ENCODE measurements around the gene PLPPR4. TPM values are rescaled to one million over a fixed set of nuclear protein-coding genes. Genes with fewer than 3 reads are reported as not detected.

Gene PLPPR4
- total and polyA plus RNA-seq, 2 donors (not counting 1 experiment from before 2014, with no cell fraction given): not detected

DNA sequence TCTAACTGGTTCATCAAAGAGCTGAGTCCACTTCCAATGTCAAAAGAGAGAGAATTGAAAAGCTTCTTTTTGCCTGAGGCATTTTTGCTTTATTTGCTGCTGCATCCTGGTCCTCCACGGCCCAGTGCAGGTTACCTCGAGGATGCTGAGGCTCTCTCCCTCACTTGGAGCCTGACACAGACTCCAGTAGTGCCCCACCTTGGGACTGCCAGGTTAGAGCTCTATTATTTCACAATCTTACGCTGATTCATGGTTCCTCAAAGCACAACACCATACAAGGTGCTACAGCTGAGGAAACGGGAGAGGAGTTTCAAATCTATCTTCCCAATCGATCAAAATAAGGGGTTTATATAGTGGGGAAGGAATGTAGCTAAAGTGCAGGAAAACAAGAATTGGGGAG lies 13.6 kb upstream of the PLPPR4 start:
- Mint-ChIP-seq H3K4me3 (no peak overlapping the region), H3K9me3 (ENCODE audit: insufficient read depth) (peaks cover 3% of the 10 kb centered on the region), H3K27me3 (no peaks in the 10 kb centered on the region), H3K4me1 (no peaks in the 10 kb centered on the region), H3K27ac (no peak overlapping the region)
- Histone ChIP-seq H3K9ac (ENCODE audit: low read length) (no peak overlapping the region), H3K4me3 (ENCODE audit: control extremely low read depth in 1 of 5, extremely low read depth in 1 of 5, insufficient read depth in 1 of 5, low read depth in 2 of 5, low read length in 4 of 5) (no peak overlapping the region), H3K4me1 (ENCODE audit: control insufficient read depth in 2 of 2, insufficient read depth in 2 of 2, low read length in 2 of 2) (no peaks in the 10 kb centered on the region), H3K4me2 (replicated peaks; ENCODE audit: low read depth, low read length, poor library complexity, severe bottlenecking) (no peak overlapping the region), H3K79me2 (ENCODE audit: control insufficient read depth, insufficient read depth, low read length) (no peaks in the 10 kb centered on the region), H3K9me3 (ENCODE audit: control extremely low read depth in 1 of 3, control insufficient read depth in 2 of 3, insufficient read depth in 1 of 3, low read length in 2 of 3) (peaks cover 0 to 5% (median 0%) of the 10 kb centered on the region in 3 donors), H3K27me3 (replicated peaks in 1 of 4; ENCODE audit: control extremely low read depth in 1 of 4, control insufficient read depth in 3 of 4, insufficient read depth in 4 of 4, low read length in 3 of 4) (no peaks in the 10 kb centered on the region), H2AFZ (ENCODE audit: insufficient read depth, low read depth, low read length, poor library complexity, severe bottlenecking) (no peak overlapping the region), H3K27ac (ENCODE audit: low read length in 2 of 2) (no peak overlapping the region), H4K20me1 (ENCODE audit: control insufficient read depth, insufficient read depth, low read length, poor library complexity, severe bottlenecking) (no peaks in the 10 kb centered on the region), H3K36me3 (replicated peaks in 1 of 2; ENCODE audit: control extremely low read depth in 1 of 2, control insufficient read depth in 1 of 2, extremely low read depth in 1 of 2, insufficient read depth in 2 of 2, low read length in 1 of 2) (no peaks in the 10 kb centered on the region)
- no peak for TF ChIP-seq EZH2 (IDR thresholded peaks at IDR 0.05; ENCODE audit: borderline replicate concordance, insufficient read depth, low read depth, low read length, poor library complexity, severe bottlenecking)
- TF ChIP-seq, protein P1, sequence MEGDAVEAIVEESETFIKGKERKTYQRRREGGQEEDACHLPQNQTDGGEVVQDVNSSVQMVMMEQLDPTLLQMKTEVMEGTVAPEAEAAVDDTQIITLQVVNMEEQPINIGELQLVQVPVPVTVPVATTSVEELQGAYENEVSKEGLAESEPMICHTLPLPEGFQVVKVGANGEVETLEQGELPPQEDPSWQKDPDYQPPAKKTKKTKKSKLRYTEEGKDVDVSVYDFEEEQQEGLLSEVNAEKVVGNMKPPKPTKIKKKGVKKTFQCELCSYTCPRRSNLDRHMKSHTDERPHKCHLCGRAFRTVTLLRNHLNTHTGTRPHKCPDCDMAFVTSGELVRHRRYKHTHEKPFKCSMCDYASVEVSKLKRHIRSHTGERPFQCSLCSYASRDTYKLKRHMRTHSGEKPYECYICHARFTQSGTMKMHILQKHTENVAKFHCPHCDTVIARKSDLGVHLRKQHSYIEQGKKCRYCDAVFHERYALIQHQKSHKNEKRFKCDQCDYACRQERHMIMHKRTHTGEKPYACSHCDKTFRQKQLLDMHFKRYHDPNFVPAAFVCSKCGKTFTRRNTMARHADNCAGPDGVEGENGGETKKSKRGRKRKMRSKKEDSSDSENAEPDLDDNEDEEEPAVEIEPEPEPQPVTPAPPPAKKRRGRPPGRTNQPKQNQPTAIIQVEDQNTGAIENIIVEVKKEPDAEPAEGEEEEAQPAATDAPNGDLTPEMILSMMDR (IDR thresholded peaks at IDR 0.05): no peak
- POLR2A ChIA-PET: no interaction called here
- WGBS (ENCODE audit: insufficient coverage): 75% methylated on average over 3 of the region's 5 CpGs
- CTCF ChIA-PET: no interaction called here
- intact Hi-C loops (cut with micrococcal nuclease): no loop called here
- no peak for DNase-seq
- no peak for ATAC-seq (ENCODE audit: low read depth)

DNA sequence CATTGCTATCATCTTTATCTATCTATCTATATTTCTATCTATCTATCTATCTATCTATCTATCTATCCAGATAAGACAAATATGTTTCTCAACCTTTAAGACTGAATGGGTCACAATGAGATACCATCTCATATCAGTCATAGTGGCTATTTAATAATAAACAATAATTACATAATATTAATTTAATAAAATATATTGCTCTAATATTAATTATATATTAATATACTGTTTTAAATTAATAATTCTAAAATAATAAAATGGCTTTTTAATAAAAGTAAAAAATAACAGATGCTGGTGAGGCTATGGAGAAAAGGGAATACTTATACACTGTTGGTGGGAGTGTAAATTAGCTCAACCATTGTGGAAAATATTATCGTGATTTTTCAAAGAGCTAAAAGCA lies 13.0 kb upstream of the PLPPR4 start:
- no peak overlapping the region for H2AFZ ChIP-seq (ENCODE audit: insufficient read depth, low read depth, low read length, poor library complexity, severe bottlenecking)
- no peak overlapping the region for H3K27ac ChIP-seq (ENCODE audit: low read length in 2 of 2)
- ATAC-seq (ENCODE audit: low read depth) (no peak), DNase-seq (no peak)
- H3K4me2 ChIP-seq (replicated peaks; ENCODE audit: low read depth, low read length, poor library complexity, severe bottlenecking): no peak overlapping the region
- no CpG with 5 or more reads among the region's 1 CpG for WGBS (ENCODE audit: insufficient coverage)
- no peaks in the 10 kb centered on the region for H3K36me3 ChIP-seq (replicated peaks in 1 of 2; ENCODE audit: control extremely low read depth in 1 of 2, control insufficient read depth in 1 of 2, extremely low read depth in 1 of 2, insufficient read depth in 2 of 2, low read length in 1 of 2)
- Mint-ChIP-seq H3K4me3 (no peak overlapping the region), H3K27ac (no peak overlapping the region), H3K4me1 (no peaks in the 10 kb centered on the region), H3K27me3 (no peaks in the 10 kb centered on the region), H3K9me3 (ENCODE audit: insufficient read depth) (peaks cover 3% of the 10 kb centered on the region)
- peaks cover 0 to 2% (median 0%) of the 10 kb centered on the region in 3 donors for H3K9me3 ChIP-seq (ENCODE audit: control extremely low read depth in 1 of 3, control insufficient read depth in 2 of 3, insufficient read depth in 1 of 3, low read length in 2 of 3)
- H3K9ac ChIP-seq (ENCODE audit: low read length): no peak overlapping the region
- TF ChIP-seq, protein P1 (IDR thresholded peaks at IDR 0.05): no peak
- TF ChIP-seq EZH2 (IDR thresholded peaks at IDR 0.05; ENCODE audit: borderline replicate concordance, insufficient read depth, low read depth, low read length, poor library complexity, severe bottlenecking): no peak
- no peaks in the 10 kb centered on the region for H3K27me3 ChIP-seq (replicated peaks in 1 of 4; ENCODE audit: control extremely low read depth in 1 of 4, control insufficient read depth in 3 of 4, insufficient read depth in 4 of 4, low read length in 3 of 4)
- CTCF ChIA-PET: no interaction called here
- H3K4me3 ChIP-seq (ENCODE audit: control extremely low read depth in 1 of 5, extremely low read depth in 1 of 5, insufficient read depth in 1 of 5, low read depth in 2 of 5, low read length in 4 of 5): no peak overlapping the region
- no peaks in the 10 kb centered on the region for H3K4me1 ChIP-seq (ENCODE audit: control insufficient read depth in 2 of 2, insufficient read depth in 2 of 2, low read length in 2 of 2)
- POLR2A ChIA-PET: no interaction called here
- no peaks in the 10 kb centered on the region for H3K79me2 ChIP-seq (ENCODE audit: control insufficient read depth, insufficient read depth, low read length)
- no peaks in the 10 kb centered on the region for H4K20me1 ChIP-seq (ENCODE audit: control insufficient read depth, insufficient read depth, low read length, poor library complexity, severe bottlenecking)
- intact Hi-C loops (cut with micrococcal nuclease): no loop called here

Measured in B cell (primary cell).